NOMO-1 (cell line): ENCODE results near the gene DAPK3.
A peak's percentile ranks its signal among the peaks of the same experiment; 100 is the strongest.
"Not testable (repeated sequence)": the region's sequence is repeated elsewhere in the genome, so short reads cannot be mapped to it uniquely, and the experiment has no call there.

Experiments
- DNase-seq, 2 experiments: peaks; one replicate each; lab custom pipeline; 2025; ENCODE audit not compliant: unreplicated experiment in 2 of 2; lab: John Stamatoyannopoulos, UW

DAPK3 gene

GRCh38 chr19:3970808-3971598 lies at the start of gene DAPK3:
Gene DAPK3 (minus strand): TSS chr19:3971099. CDS start chr19:3969735, 1,364 bp downstream.
- peak; percentile 97 to 98 for DNase-seq

- no peak for DNase-seq
Measured at GRCh38 chr19:4019578-4019977, 48.7 kb upstream of the DAPK3 start.

- DNase-seq, result no peak
Measured at GRCh38 chr19:4018775-4019504, 48.0 kb upstream of the DAPK3 start.

- DNase-seq, result no peak
Measured at GRCh38 chr19:4018140-4018613, 47.3 kb upstream of the DAPK3 start.

- DNase-seq, result no peak
Measured at GRCh38 chr19:4016903-4017638, 46.2 kb upstream of the DAPK3 start.

GRCh38 chr19:4016486-4016885 lies 45.6 kb upstream of the DAPK3 start:
- no peak for DNase-seq

GRCh38 chr19:4015705-4016402 lies 45.0 kb upstream of the DAPK3 start:
- DNase-seq, result no peak

GRCh38 chr19:4014541-4015491 lies 43.9 kb upstream of the DAPK3 start:
- DNase-seq, result no peak

- no peak for DNase-seq
Measured at GRCh38 chr19:4013886-4014540, 43.1 kb upstream of the DAPK3 start.

GRCh38 chr19:4012975-4013634 lies 42.2 kb upstream of the DAPK3 start:
- DNase-seq, result no peak

GRCh38 chr19:4012092-4012974 lies 41.4 kb upstream of the DAPK3 start:
- no peak for DNase-seq

GRCh38 chr19:4011430-4011829 lies 40.5 kb upstream of the DAPK3 start:
- not testable (repeated sequence) for DNase-seq

GRCh38 chr19:4010808-4011110 lies 39.9 kb upstream of the DAPK3 start:
- DNase-seq, result no peak

- no peak for DNase-seq
Measured at GRCh38 chr19:4009990-4010807, 39.3 kb upstream of the DAPK3 start.

GRCh38 chr19:4007836-4008539 lies 37.1 kb upstream of the DAPK3 start:
- DNase-seq, result no peak
